ENCODE data around the gene PITPNC1.
"Not testable (repeated sequence)": the region's sequence is repeated elsewhere in the genome, so short reads cannot be mapped to it uniquely, and the experiment has no call there.

Gene PITPNC1

GRCh38 chr17:67376737-67377487, at the start of gene PITPNC1:
Gene PITPNC1 (plus strand): TSS chr17:67377281.
- Histone ChIP-seq H3K27me3 (ENCODE audit: control insufficient read depth in 1 of 2, insufficient read depth in 2 of 2, low read length in 2 of 2) (no peaks in the 10 kb centered on the region), H3K9me3 (ENCODE audit: control insufficient read depth in 2 of 2, low read length in 2 of 2) (no peaks in the 10 kb centered on the region), H3K4me3 (ENCODE audit: low read length in 2 of 2) (peak within 1 kb of the TSS; percentile 85 to 88), H3K27ac (ENCODE audit: low read length) (peak within 1 kb of the TSS; percentile 77), H3K36me3 (ENCODE audit: control insufficient read depth in 2 of 2, insufficient read depth in 2 of 2, low read length in 2 of 2) (no peaks in the 10 kb centered on the region), H3K4me1 (ENCODE audit: control insufficient read depth, insufficient read depth, low read length) (peaks cover 23% of the 10 kb centered on the region), H3K9ac (ENCODE audit: low read length in 2 of 2) (peak within 1 kb of the TSS; percentile 75 to 79)

- no peaks in the 10 kb centered on the region for H3K4me1 ChIP-seq (ENCODE audit: control insufficient read depth, insufficient read depth, low read length)
- H3K27ac ChIP-seq (ENCODE audit: low read length), result no peak overlapping the region
- no peaks in the 10 kb centered on the region for H3K36me3 ChIP-seq (ENCODE audit: control insufficient read depth in 2 of 2, insufficient read depth in 2 of 2, low read length in 2 of 2)
- peaks cover 0 to 2% of the 10 kb centered on the region in 2 donors for H3K27me3 ChIP-seq (ENCODE audit: control insufficient read depth in 1 of 2, insufficient read depth in 2 of 2, low read length in 2 of 2)
- no peaks in the 10 kb centered on the region for H3K9me3 ChIP-seq (ENCODE audit: control insufficient read depth in 2 of 2, low read length in 2 of 2)
- H3K4me3 ChIP-seq (ENCODE audit: low read length in 2 of 2), result no peak overlapping the region
- H3K9ac ChIP-seq (ENCODE audit: low read length in 2 of 2), result no peak overlapping the region
Measured at GRCh38 chr17:67328026-67328425, 49.1 kb upstream of the PITPNC1 start.

- not testable (repeated sequence) for H3K4me1 ChIP-seq (ENCODE audit: control insufficient read depth, insufficient read depth, low read length); H3K36me3 ChIP-seq (ENCODE audit: control insufficient read depth in 2 of 2, insufficient read depth in 2 of 2, low read length in 2 of 2); H3K4me3 ChIP-seq (ENCODE audit: low read length in 2 of 2); H3K9me3 ChIP-seq (ENCODE audit: control insufficient read depth in 2 of 2, low read length in 2 of 2); H3K27me3 ChIP-seq (ENCODE audit: control insufficient read depth in 1 of 2, insufficient read depth in 2 of 2, low read length in 2 of 2); H3K27ac ChIP-seq (ENCODE audit: low read length); H3K9ac ChIP-seq (ENCODE audit: low read length in 2 of 2)
Measured at GRCh38 chr17:67331381-67332161, 45.5 kb upstream of the PITPNC1 start.

GRCh38 chr17:67332162-67332508, 44.9 kb upstream of the PITPNC1 start:
- not testable (repeated sequence) for H3K27me3 ChIP-seq (ENCODE audit: control insufficient read depth in 1 of 2, insufficient read depth in 2 of 2, low read length in 2 of 2); H3K9me3 ChIP-seq (ENCODE audit: control insufficient read depth in 2 of 2, low read length in 2 of 2); H3K27ac ChIP-seq (ENCODE audit: low read length); H3K4me3 ChIP-seq (ENCODE audit: low read length in 2 of 2); H3K4me1 ChIP-seq (ENCODE audit: control insufficient read depth, insufficient read depth, low read length); H3K9ac ChIP-seq (ENCODE audit: low read length in 2 of 2); H3K36me3 ChIP-seq (ENCODE audit: control insufficient read depth in 2 of 2, insufficient read depth in 2 of 2, low read length in 2 of 2)

GRCh38 chr17:67335245-67335835, 41.7 kb upstream of the PITPNC1 start:
- no peak overlapping the region for H3K9ac ChIP-seq (ENCODE audit: low read length in 2 of 2)
- H3K4me3 ChIP-seq (ENCODE audit: low read length in 2 of 2), result no peak overlapping the region
- H3K27me3 ChIP-seq (ENCODE audit: control insufficient read depth in 1 of 2, insufficient read depth in 2 of 2, low read length in 2 of 2), result no peaks in the 10 kb centered on the region
- no peak overlapping the region for H3K27ac ChIP-seq (ENCODE audit: low read length)
- no peaks in the 10 kb centered on the region for H3K4me1 ChIP-seq (ENCODE audit: control insufficient read depth, insufficient read depth, low read length)
- H3K36me3 ChIP-seq (ENCODE audit: control insufficient read depth in 2 of 2, insufficient read depth in 2 of 2, low read length in 2 of 2), result no peaks in the 10 kb centered on the region
- no peaks in the 10 kb centered on the region for H3K9me3 ChIP-seq (ENCODE audit: control insufficient read depth in 2 of 2, low read length in 2 of 2)

GRCh38 chr17:67336859-67337258, 40.2 kb upstream of the PITPNC1 start:
- Histone ChIP-seq H3K9me3 (ENCODE audit: control insufficient read depth in 2 of 2, low read length in 2 of 2) (no peaks in the 10 kb centered on the region), H3K27me3 (ENCODE audit: control insufficient read depth in 1 of 2, insufficient read depth in 2 of 2, low read length in 2 of 2) (no peaks in the 10 kb centered on the region), H3K9ac (ENCODE audit: low read length in 2 of 2) (no peak overlapping the region), H3K4me3 (ENCODE audit: low read length in 2 of 2) (no peak overlapping the region), H3K36me3 (ENCODE audit: control insufficient read depth in 2 of 2, insufficient read depth in 2 of 2, low read length in 2 of 2) (peaks cover 12% of the 10 kb centered on the region in 2 donors), H3K27ac (ENCODE audit: low read length) (no peak overlapping the region), H3K4me1 (ENCODE audit: control insufficient read depth, insufficient read depth, low read length) (no peaks in the 10 kb centered on the region)

GRCh38 chr17:67338353-67338752, 38.7 kb upstream of the PITPNC1 start:
- H3K27ac ChIP-seq (ENCODE audit: low read length); H3K9ac ChIP-seq (ENCODE audit: low read length in 2 of 2); H3K4me1 ChIP-seq (ENCODE audit: control insufficient read depth, insufficient read depth, low read length); H3K9me3 ChIP-seq (ENCODE audit: control insufficient read depth in 2 of 2, low read length in 2 of 2); H3K27me3 ChIP-seq (ENCODE audit: control insufficient read depth in 1 of 2, insufficient read depth in 2 of 2, low read length in 2 of 2); H3K4me3 ChIP-seq (ENCODE audit: low read length in 2 of 2): not testable (repeated sequence)
- H3K36me3 ChIP-seq (ENCODE audit: control insufficient read depth in 2 of 2, insufficient read depth in 2 of 2, low read length in 2 of 2), result peaks cover 12 to 24% of the 10 kb centered on the region in 2 donors

GRCh38 chr17:67343237-67343636, 33.8 kb upstream of the PITPNC1 start:
- Histone ChIP-seq H3K9ac (ENCODE audit: low read length in 2 of 2) (no peak overlapping the region), H3K4me1 (ENCODE audit: control insufficient read depth, insufficient read depth, low read length) (no peaks in the 10 kb centered on the region), H3K9me3 (ENCODE audit: control insufficient read depth in 2 of 2, low read length in 2 of 2) (no peaks in the 10 kb centered on the region), H3K4me3 (ENCODE audit: low read length in 2 of 2) (no peak overlapping the region), H3K27me3 (ENCODE audit: control insufficient read depth in 1 of 2, insufficient read depth in 2 of 2, low read length in 2 of 2) (no peaks in the 10 kb centered on the region), H3K27ac (ENCODE audit: low read length) (no peak overlapping the region), H3K36me3 (ENCODE audit: control insufficient read depth in 2 of 2, insufficient read depth in 2 of 2, low read length in 2 of 2) (peaks cover 30 to 32% of the 10 kb centered on the region in 2 donors)

GRCh38 chr17:67347826-67348225, 29.3 kb upstream of the PITPNC1 start:
- Histone ChIP-seq H3K27ac (ENCODE audit: low read length) (no peak overlapping the region), H3K9me3 (ENCODE audit: control insufficient read depth in 2 of 2, low read length in 2 of 2) (no peaks in the 10 kb centered on the region), H3K9ac (ENCODE audit: low read length in 2 of 2) (no peak overlapping the region), H3K27me3 (ENCODE audit: control insufficient read depth in 1 of 2, insufficient read depth in 2 of 2, low read length in 2 of 2) (no peaks in the 10 kb centered on the region), H3K4me3 (ENCODE audit: low read length in 2 of 2) (no peak overlapping the region), H3K36me3 (ENCODE audit: control insufficient read depth in 2 of 2, insufficient read depth in 2 of 2, low read length in 2 of 2) (peaks cover 23 to 34% of the 10 kb centered on the region in 2 donors), H3K4me1 (ENCODE audit: control insufficient read depth, insufficient read depth, low read length) (no peaks in the 10 kb centered on the region)

- H3K36me3 ChIP-seq (ENCODE audit: control insufficient read depth in 2 of 2, insufficient read depth in 2 of 2, low read length in 2 of 2), result peaks cover 23 to 32% of the 10 kb centered on the region in 2 donors
Measured at GRCh38 chr17:67349420-67349819, 27.7 kb upstream of the PITPNC1 start.

GRCh38 chr17:67353161-67353560, 23.9 kb upstream of the PITPNC1 start:
- Histone ChIP-seq H3K27me3 (ENCODE audit: control insufficient read depth in 1 of 2, insufficient read depth in 2 of 2, low read length in 2 of 2) (no peaks in the 10 kb centered on the region), H3K27ac (ENCODE audit: low read length) (no peak overlapping the region), H3K9me3 (ENCODE audit: control insufficient read depth in 2 of 2, low read length in 2 of 2) (no peaks in the 10 kb centered on the region), H3K36me3 (ENCODE audit: control insufficient read depth in 2 of 2, insufficient read depth in 2 of 2, low read length in 2 of 2) (peaks cover 27% of the 10 kb centered on the region in 2 donors), H3K4me1 (ENCODE audit: control insufficient read depth, insufficient read depth, low read length) (no peaks in the 10 kb centered on the region), H3K9ac (ENCODE audit: low read length in 2 of 2) (no peak overlapping the region), H3K4me3 (ENCODE audit: low read length in 2 of 2) (no peak overlapping the region)

More at GRCh38 chr17:67349420-67349819, 27.7 kb upstream of the PITPNC1 start:
- Histone ChIP-seq H3K27me3 (ENCODE audit: control insufficient read depth in 1 of 2, insufficient read depth in 2 of 2, low read length in 2 of 2) (no peaks in the 10 kb centered on the region), H3K9ac (ENCODE audit: low read length in 2 of 2) (no peak overlapping the region), H3K9me3 (ENCODE audit: control insufficient read depth in 2 of 2, low read length in 2 of 2) (no peaks in the 10 kb centered on the region), H3K4me3 (ENCODE audit: low read length in 2 of 2) (no peak overlapping the region), H3K27ac (ENCODE audit: low read length) (no peak overlapping the region), H3K4me1 (ENCODE audit: control insufficient read depth, insufficient read depth, low read length) (no peaks in the 10 kb centered on the region)

All from stomach smooth muscle (tissue), 2 donors.